ENCODE measurements around the gene ASB8.
"Not testable (repeated sequence)": the region's sequence is repeated elsewhere in the genome, so short reads cannot be mapped to it uniquely, and the experiment has no call there.

Gene ASB8

DNA sequence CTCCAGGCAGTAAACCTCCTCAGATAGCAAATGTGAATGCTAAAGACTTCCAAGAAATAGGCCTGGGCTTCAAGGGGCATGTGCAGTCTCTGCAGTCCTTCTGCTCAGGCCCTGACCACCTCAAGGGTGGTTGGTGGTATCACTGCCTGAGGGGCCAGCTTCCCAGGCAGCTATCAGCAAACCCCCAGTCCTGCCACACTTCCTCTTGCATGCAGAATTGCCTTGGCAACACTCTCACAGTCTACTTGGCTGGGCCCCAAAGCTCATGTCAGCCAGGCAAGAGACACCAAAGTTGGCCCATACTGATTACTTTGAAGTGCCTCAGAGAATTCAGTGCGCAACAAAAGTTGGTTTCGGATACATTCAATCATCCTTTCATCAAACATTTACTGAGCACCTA is 3.5 kb upstream of the ASB8 start:
- no peak overlapping the region for H3K4me3 ChIP-seq (replicated peaks in 1 of 2; ENCODE audit: low read depth in 2 of 2, low read length in 2 of 2)
- TF ChIP-seq, protein P1, sequence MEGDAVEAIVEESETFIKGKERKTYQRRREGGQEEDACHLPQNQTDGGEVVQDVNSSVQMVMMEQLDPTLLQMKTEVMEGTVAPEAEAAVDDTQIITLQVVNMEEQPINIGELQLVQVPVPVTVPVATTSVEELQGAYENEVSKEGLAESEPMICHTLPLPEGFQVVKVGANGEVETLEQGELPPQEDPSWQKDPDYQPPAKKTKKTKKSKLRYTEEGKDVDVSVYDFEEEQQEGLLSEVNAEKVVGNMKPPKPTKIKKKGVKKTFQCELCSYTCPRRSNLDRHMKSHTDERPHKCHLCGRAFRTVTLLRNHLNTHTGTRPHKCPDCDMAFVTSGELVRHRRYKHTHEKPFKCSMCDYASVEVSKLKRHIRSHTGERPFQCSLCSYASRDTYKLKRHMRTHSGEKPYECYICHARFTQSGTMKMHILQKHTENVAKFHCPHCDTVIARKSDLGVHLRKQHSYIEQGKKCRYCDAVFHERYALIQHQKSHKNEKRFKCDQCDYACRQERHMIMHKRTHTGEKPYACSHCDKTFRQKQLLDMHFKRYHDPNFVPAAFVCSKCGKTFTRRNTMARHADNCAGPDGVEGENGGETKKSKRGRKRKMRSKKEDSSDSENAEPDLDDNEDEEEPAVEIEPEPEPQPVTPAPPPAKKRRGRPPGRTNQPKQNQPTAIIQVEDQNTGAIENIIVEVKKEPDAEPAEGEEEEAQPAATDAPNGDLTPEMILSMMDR (IDR thresholded peaks at IDR 0.05; ENCODE audit: low read depth, low read length): no peak
- peak in 1 of 2 donors; percentile 70 for DNase-seq (ENCODE audit: low read depth in 2 of 2)

DNA sequence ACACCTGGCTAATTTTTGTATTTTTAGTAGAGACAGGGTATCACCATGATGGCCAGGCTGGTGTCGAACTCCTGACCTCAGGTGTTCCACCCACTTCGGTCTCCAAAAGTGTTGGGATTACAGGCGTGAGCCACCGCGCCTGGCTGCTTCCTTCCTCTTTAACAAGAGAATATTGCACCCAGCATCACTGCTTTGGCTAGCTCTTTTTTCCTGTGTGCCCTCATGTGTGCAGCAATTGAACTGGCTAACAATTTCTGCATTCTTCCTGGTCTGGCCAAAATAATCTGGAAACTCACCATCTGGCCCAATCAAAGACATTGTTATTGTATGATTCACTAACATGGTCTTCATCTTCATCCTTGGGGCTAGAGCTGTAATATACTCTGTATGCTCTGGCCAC is 2.7 kb upstream of the ASB8 start:
- TF ChIP-seq, protein P1 (IDR thresholded peaks at IDR 0.05; ENCODE audit: low read depth, low read length): no peak
- no peak overlapping the region for H3K4me3 ChIP-seq (replicated peaks in 1 of 2; ENCODE audit: low read depth in 2 of 2, low read length in 2 of 2)
- peak in 1 of 2 donors; percentile 19 for DNase-seq (ENCODE audit: low read depth in 2 of 2)

DNA sequence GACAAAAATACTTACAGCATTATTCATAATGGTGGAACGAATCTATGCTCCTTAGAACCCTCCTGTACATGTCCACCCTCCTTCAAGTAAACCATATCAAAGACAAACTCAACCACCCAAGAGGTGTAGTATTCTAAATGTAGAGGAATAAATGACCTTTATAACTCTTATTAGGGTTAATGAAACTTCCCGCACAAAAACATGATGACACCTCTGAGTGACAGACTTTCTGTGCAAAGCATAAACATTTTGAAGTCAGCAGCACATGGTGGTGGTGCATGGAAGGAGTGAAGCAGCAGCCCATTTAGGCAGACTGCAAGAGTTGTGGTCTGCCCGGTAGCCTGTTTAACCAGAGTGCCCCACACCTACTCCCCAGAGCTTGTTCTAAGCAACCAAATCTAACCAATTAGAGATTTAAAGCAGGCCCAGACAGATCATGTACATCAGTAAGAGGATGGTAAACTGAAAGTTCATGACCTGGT is 615 bp upstream of the ASB8 start:
- DNase-seq (ENCODE audit: low read depth in 2 of 2): no peak
- H3K4me3 ChIP-seq (replicated peaks in 1 of 2; ENCODE audit: low read depth in 2 of 2, low read length in 2 of 2): peak overlapping the region; percentile 98 to 99
- TF ChIP-seq, protein P1 (IDR thresholded peaks at IDR 0.05; ENCODE audit: low read depth, low read length): no peak

DNA sequence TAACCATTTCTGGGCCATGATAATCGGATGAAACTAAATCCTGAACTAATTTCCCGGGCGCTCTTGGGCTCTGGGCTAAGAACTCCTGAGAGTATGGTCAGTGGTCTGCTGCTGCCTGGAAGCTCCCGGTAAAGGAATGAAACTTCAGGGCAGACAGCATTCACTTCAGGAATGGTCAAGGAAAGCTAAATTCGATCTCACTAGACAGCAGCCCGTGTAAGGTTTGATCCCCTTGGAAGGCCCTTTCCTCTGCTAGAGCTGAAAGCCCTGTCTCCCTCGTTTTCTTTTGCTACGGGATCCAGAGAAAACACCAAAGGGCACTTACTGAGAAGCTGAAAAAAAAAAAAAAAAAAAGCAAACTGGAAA is 680 bp downstream of the ASB8 start:
- peak overlapping the region; percentile 98 to 99 for H3K4me3 ChIP-seq (replicated peaks in 1 of 2; ENCODE audit: low read depth in 2 of 2, low read length in 2 of 2)
- DNase-seq (ENCODE audit: low read depth in 2 of 2): no peak
- TF ChIP-seq, protein P1 (IDR thresholded peaks at IDR 0.05; ENCODE audit: low read depth, low read length): no peak

DNA sequence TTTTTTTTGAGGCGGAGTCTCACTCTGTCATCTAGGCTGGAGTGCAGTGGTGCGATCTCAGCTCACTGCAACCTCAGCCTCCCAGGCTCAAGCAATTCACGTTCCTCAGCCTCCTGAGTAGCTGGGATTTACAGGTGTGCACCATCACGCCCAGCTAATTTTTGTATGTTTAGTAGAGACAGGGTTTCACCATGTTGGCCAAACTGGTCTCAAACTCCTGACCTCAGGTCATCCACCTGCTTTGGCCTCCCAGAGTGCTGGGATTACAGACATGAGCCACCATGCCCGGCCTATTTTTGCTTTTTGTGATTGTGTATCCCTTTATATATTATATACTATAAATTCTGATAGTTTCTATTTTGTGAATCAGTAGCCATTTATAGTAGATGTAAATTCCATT is 1.5 kb downstream of the ASB8 start:
- H3K4me3 ChIP-seq (replicated peaks in 1 of 2; ENCODE audit: low read depth in 2 of 2, low read length in 2 of 2); DNase-seq (ENCODE audit: low read depth in 2 of 2): not testable (repeated sequence)

DNA sequence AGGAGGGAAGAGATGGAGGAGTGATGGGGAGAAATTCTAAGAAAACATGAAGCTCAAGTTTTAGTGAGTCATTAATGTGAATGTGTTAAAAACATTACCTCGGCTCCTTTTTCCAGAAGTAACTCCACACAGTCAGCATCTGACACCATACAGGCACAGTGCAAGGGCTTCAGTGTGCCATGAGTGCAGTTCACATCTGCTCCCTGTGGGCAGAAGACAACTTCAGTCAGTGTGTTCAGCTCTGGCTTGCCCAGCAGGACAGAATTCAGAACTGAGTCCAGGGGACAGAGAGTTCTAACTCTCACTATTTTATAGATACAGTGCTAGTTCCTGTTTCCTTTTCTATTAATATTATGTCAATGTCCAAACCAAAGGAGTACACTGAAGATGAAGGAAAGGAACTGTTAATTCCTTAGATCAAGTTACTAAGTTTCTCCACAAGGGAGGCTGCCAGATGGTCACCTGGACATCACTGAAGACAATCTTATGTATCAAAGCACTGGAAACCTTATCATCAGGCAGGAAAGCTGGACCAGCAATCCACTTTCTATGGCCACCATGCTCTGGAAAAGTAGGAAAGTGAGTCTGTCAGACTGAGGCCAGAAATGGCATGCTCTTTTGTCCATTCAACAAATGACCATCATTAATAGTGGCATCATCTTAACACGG is 6.1 kb downstream of the ASB8 start:
- TF ChIP-seq, protein P1 (IDR thresholded peaks at IDR 0.05; ENCODE audit: low read depth, low read length): no peak
- no peak for DNase-seq (ENCODE audit: low read depth in 2 of 2)

DNA sequence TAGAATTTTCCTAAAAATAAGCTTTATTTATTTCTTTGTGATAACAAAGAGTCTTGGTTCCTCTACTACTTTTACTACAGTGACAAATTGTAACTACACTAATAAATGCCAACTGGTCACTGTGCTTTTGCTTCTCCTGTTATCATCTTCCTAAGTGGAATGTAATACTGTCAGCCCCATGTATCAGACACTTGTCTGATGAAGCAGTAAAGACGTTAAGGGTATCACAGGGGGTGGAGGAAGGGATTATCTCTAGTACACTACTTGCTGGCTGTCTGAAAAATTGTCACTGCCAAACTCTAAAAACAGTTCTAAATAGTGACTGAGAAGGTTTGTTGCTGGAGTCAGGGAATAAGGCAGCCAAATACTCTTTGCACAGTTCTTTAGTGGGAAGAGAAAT is 11.3 kb downstream of the ASB8 start:
- no peak overlapping the region for H3K4me3 ChIP-seq (replicated peaks in 1 of 2; ENCODE audit: low read depth in 2 of 2, low read length in 2 of 2)
- TF ChIP-seq, protein P1 (IDR thresholded peaks at IDR 0.05; ENCODE audit: low read depth, low read length): no peak
- DNase-seq (ENCODE audit: low read depth in 2 of 2): no peak

More for the DNA sequence above, 6.1 kb downstream of the ASB8 start:
- H3K4me3 ChIP-seq (replicated peaks in 1 of 2; ENCODE audit: low read depth in 2 of 2, low read length in 2 of 2): no peak overlapping the region
